Activated naive CD4-positive, alpha-beta T cell treated with anti-CD3 and anti-CD28 coated beads for 36 hours (primary cell): ENCODE results near the gene SEL1L3. TPM values are rescaled to one million over a fixed set of nuclear protein-coding genes. Genes with fewer than 3 reads are reported as not detected.

ENCODE experiments used
- CTCF ChIA-PET: fragments of 350-600 bp; sonication (Branson Sonifier 250); formaldehyde crosslinking; loops from one replicate; lab custom pipeline; 2021; ENCODE audit warnings: antibody characterized with exemption; lab: Charles Lee
- DNase-seq: peaks from one replicate; pipeline ENCODE4 v3.0.0-alpha.2; 2020
- H3K27ac Mint-ChIP-seq: one replicate; pipeline ENCODE4 v1.8.0; 2021; ENCODE audit warnings: mild to moderate bottlenecking, mixed read lengths
- H3K27me3 Mint-ChIP-seq: one replicate; pipeline ENCODE4 v1.8.0; 2021; ENCODE audit warnings: low read depth, mixed read lengths
- H3K36me3 Mint-ChIP-seq: one replicate; pipeline ENCODE4 v1.8.0; 2021; ENCODE audit warnings: low read depth, mixed read lengths
- H3K4me1 Mint-ChIP-seq: one replicate; pipeline ENCODE4 v1.8.0; 2021; ENCODE audit warnings: low read depth, mixed read lengths
- H3K4me3 Mint-ChIP-seq: one replicate; pipeline ENCODE4 v1.8.0; 2021; ENCODE audit warnings: mild to moderate bottlenecking, moderate library complexity, mixed read lengths
- H3K9me3 Mint-ChIP-seq: one replicate; pipeline ENCODE4 v1.8.0; 2021; ENCODE audit warnings: mixed read lengths
- intact Hi-C: fragments of 100-400 bp; cut with micrococcal nuclease; formaldehyde crosslinking; loops from one replicate; pipeline ENCODE4 v1.15.1; 2023
- total RNA-seq, 2 experiments: library from RNA; stranded (reverse); gene quantifications; one replicate each; pipeline ENCODE4 v1.2.3, GENCODE V29; 2021

The SEL1L3 gene
- total RNA-seq, 2 experiments from 2014 or later: 32.3 to 38.2 TPM

DNA sequence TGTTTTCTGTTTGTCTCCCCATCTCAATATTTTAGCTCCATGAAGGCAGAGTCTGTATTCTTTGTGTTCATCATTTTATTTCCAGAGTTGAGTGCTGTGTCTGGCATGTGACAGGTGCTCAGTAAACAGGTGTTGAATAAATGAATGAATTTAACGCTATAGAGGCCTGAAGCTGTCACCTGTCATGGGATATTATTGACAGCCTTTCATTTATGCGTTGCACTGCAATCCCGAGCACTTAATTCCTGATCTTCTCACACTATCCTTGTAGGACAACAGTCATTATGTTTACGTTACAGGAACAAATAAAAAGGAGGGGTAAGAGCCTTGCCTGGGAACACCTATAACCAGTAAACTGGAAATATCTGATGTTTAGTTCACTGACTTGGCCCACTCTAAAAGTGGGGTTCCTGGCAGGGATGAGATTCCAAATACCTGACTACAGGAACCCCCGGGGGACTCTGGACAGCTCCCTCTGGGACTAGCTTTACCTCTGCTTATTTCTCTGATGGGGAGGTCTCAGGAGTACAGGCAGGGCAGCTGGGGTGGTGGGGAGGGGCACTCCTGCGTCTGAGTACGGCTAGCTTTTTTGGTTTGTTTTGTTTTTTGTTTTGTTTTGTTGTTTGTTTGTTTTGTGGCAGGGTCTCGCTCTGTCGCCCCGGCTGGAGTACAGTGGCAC lies 36.6 kb downstream of the SEL1L3 start:
- intact Hi-C loops: no loop called here
- CTCF ChIA-PET: no interaction called here
- no peak for DNase-seq
- Mint-ChIP-seq H3K27me3 (no peaks in the 10 kb centered on the region), H3K9me3 (no peaks in the 10 kb centered on the region), H3K27ac (no peak overlapping the region), H3K4me3 (no peak overlapping the region), H3K4me1 (no peaks in the 10 kb centered on the region), H3K36me3 (peaks cover 21% of the 10 kb centered on the region)

DNA sequence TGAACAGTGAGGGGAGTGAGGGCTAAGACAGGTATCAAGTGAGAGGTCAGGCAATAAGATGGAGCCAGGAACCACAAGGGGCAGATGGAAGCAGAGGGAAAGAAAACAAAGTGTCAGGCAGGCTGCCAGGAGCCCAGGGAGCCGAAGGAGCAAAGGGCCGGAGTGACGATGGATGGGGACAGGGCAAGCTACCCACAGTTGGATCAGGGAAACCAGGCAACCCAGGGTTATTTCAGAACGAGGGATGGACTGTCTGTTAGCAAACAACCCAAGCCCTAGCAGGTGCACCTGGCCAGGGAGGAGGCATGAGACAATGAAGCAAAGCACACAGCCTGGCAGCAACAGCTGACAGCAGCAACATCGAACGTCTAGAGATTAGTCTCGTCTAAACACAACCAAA lies 39.2 kb downstream of the SEL1L3 start:
- no peaks in the 10 kb centered on the region for H3K9me3 Mint-ChIP-seq
- no peaks in the 10 kb centered on the region for H3K27me3 Mint-ChIP-seq
- intact Hi-C loops: no loop called here
- peaks cover 3% of the 10 kb centered on the region for H3K4me1 Mint-ChIP-seq
- CTCF ChIA-PET: no interaction called here
- DNase-seq: no peak
- H3K27ac Mint-ChIP-seq: no peak overlapping the region
- H3K36me3 Mint-ChIP-seq: peaks cover 30% of the 10 kb centered on the region
- H3K4me3 Mint-ChIP-seq: no peak overlapping the region

DNA sequence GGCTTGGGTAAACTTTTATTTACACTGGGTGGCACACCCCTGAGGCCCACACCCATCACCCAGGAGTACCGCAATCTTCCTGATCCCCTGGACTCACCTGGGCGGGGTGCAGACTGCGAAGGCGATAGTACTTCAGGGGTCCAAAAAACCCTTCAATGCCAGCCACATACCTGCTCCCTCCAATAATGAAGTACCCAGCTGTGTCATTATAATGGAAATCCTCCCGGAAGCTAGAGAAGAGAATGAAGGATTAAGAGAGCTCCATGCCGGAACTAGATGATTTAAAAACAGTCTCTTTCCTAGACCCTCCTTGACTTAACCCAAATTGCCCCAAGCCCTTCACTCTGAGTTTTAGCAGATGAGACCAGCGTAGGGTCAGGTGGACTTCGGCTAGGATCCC lies 40.9 kb downstream of the SEL1L3 start:
- CTCF ChIA-PET: interaction anchor here (0.6 kb wide), 1 partner anchor 639 kb away, joined by 3 read pairs; no protein-coding TSS in a partner anchor
- peaks cover 3% of the 10 kb centered on the region for H3K4me1 Mint-ChIP-seq

DNA sequence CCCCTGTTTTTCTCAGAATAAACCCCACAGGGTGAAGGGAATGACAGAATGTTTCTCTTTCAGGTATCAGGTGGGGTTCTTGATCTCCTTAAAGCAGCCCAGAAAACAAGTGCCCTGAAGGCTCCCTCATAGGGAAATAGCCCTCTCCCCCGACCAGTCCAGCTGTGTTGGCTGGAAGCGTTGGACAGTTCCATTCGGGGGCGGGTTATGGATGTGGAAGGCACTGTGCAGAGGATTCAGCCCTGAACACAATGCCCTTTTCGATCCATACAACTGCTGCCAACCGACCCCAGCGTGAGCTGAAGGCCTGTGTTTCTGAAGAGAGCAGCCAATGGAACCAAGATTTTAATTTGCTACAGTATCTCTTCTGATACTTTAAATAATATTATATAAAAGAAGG lies 41.5 kb downstream of the SEL1L3 start:
- Mint-ChIP-seq H3K4me1 (peaks cover 3% of the 10 kb centered on the region), H3K4me3 (no peak overlapping the region), H3K36me3 (peaks cover 40% of the 10 kb centered on the region), H3K27me3 (no peaks in the 10 kb centered on the region), H3K27ac (no peak overlapping the region), H3K9me3 (no peaks in the 10 kb centered on the region)
- intact Hi-C loops: no loop called here
- CTCF ChIA-PET: interaction anchor here (0.6 kb wide), 1 partner anchor 639 kb away, joined by 3 read pairs; no protein-coding TSS in a partner anchor
- DNase-seq: no peak

More for the DNA sequence above, 40.9 kb downstream of the SEL1L3 start:
- H3K9me3 Mint-ChIP-seq: no peaks in the 10 kb centered on the region
- H3K4me3 Mint-ChIP-seq: no peak overlapping the region
- H3K36me3 Mint-ChIP-seq: peaks cover 37% of the 10 kb centered on the region
- intact Hi-C loops: no loop called here
- H3K27ac Mint-ChIP-seq: no peak overlapping the region
- no peaks in the 10 kb centered on the region for H3K27me3 Mint-ChIP-seq
- DNase-seq: no peak

DNA sequence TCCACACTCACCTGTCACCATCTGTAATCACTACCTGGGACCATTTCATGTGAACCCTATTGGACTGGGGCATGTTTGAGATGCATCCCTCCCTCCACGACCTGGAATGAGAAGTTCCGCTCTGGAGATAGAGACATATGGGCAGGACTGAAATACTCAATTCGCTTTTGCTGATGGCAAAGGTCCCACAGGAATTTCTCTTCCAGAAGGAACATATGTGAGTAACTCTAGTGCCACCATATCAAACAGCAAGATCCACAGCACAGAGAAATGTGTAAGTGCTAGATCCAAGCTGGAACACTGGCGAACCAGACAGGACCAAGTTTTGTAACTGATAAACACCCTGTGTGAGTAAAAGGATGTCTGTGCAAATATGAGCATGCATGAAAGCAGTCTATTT lies 43.9 kb downstream of the SEL1L3 start:
- CTCF ChIA-PET: no interaction called here
- Mint-ChIP-seq H3K4me1 (peaks cover 3% of the 10 kb centered on the region), H3K4me3 (no peak overlapping the region), H3K9me3 (no peaks in the 10 kb centered on the region), H3K36me3 (peaks cover 48% of the 10 kb centered on the region), H3K27ac (no peak overlapping the region), H3K27me3 (no peaks in the 10 kb centered on the region)
- no peak for DNase-seq
- intact Hi-C loops: no loop called here

DNA sequence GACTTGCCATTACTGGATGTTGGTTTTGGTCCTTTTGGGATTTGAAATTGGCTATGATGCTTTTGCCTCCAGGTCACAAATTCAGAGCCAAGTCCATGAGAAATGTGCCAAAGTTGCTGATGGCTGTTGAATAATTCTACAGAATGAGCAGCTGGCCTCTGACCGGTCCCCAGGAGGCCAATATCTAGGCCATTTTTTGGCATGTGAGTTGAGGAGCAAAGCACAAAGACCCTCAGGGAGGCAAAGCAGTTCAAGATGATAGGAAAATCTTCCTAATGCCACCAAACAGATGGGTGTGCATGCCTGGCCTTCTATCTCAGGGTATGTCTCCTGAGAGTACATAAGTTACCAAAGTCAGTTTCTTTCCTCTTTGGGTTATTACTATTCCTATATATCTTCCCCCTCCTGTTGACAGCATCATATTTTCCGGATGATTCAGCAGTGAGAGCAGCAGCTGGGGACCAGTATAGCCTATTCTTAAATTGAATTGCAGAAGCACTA lies 44.4 kb downstream of the SEL1L3 start:
- no peak overlapping the region for H3K27ac Mint-ChIP-seq
- no peak for DNase-seq
- CTCF ChIA-PET: no interaction called here
- H3K27me3 Mint-ChIP-seq: no peaks in the 10 kb centered on the region
- peaks cover 3% of the 10 kb centered on the region for H3K4me1 Mint-ChIP-seq
- H3K9me3 Mint-ChIP-seq: no peaks in the 10 kb centered on the region
- H3K4me3 Mint-ChIP-seq: no peak overlapping the region
- intact Hi-C loops: no loop called here
- H3K36me3 Mint-ChIP-seq: peaks cover 45% of the 10 kb centered on the region

DNA sequence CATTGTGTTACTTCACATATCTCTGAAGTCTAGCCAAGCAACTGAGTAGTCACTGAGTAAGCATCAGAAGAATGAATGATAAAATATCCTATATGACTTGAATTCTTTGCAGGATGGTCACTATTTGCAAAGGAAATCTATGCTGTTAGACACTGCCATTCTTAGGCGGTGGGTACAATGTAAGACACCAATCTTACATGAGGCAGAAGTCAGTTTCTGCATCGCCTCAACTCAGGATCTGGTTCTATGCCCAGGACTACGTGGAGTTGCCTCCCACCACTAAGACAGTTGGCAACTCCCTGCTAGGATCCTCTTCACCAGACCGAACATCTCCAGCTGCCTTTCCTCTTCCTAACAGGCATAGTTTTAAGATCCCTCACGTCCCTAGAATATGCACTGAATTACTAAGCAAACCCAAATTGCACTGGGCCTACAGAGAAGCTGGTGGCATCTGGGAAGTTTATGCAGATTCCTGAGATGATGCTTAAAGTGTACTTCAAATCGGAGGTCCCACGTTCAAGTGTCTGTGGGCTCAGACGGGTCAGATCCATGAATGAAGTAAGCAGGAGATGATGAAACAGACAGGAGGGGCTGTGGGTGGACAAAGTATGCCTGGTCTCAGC lies 45.6 kb downstream of the SEL1L3 start:
- no peak overlapping the region for H3K4me3 Mint-ChIP-seq
- peaks cover 3% of the 10 kb centered on the region for H3K4me1 Mint-ChIP-seq
- peaks cover 40% of the 10 kb centered on the region for H3K36me3 Mint-ChIP-seq
- intact Hi-C loops: no loop called here
- CTCF ChIA-PET: no interaction called here
- no peaks in the 10 kb centered on the region for H3K27me3 Mint-ChIP-seq
- peak overlapping the region; percentile 8 for H3K27ac Mint-ChIP-seq
- no peak for DNase-seq
- no peaks in the 10 kb centered on the region for H3K9me3 Mint-ChIP-seq

DNA sequence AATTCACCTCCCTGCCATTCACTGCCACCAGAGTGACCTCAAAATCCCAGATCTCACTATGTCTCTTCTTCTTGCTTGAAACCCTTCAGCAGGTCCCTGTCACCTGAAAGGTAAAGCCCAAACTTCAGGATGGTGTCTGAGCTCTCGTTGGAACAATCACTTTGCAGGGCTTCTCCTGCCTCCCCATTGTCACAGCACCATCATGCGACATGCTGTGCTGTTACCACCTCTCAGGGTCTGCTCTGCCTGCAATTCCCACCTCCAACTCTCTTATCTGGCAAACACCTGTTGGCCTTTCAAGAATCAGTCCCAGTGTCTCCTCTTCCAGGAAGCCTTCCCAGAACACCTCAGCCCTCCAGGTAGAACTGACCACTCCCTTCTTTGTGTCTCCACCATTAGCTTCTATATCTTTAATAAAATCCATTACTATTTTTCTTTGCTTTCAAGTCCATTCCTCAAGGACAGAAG lies 46.2 kb downstream of the SEL1L3 start:
- Mint-ChIP-seq H3K27me3 (no peaks in the 10 kb centered on the region), H3K4me1 (peaks cover 3% of the 10 kb centered on the region), H3K27ac (no peak overlapping the region), H3K9me3 (no peaks in the 10 kb centered on the region), H3K36me3 (peaks cover 35% of the 10 kb centered on the region), H3K4me3 (no peak overlapping the region)
- no peak for DNase-seq
- intact Hi-C loops: no loop called here
- CTCF ChIA-PET: no interaction called here

DNA sequence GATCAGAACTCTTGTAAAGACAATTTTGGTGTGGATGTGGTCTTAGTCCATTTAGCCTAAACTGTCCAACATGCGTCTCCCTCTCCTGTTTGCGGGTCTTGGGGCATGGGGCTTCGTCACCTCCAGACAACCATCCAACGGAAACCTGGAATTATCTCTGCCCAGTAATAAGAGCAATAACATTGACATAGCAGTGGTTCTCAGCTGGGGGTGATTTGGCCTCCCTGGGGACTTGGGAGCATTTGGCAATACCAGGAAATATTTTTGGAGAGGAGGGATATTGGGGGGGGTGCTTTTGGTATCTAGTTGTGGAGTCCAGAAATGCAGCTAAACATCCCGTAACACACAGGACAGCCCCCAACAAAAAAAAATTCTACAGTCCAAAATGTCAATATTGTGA lies 47.2 kb downstream of the SEL1L3 start:
- Mint-ChIP-seq H3K36me3 (peaks cover 32% of the 10 kb centered on the region), H3K9me3 (no peaks in the 10 kb centered on the region), H3K4me1 (peaks cover 3% of the 10 kb centered on the region), H3K27ac (no peak overlapping the region), H3K27me3 (no peaks in the 10 kb centered on the region), H3K4me3 (no peak overlapping the region)
- intact Hi-C loops: no loop called here
- DNase-seq: no peak
- CTCF ChIA-PET: interaction anchor here (0.6 to 1.2 kb wide), 3 partner anchors 23 to 515 kb away, joined by 3 to 4 read pairs (median 4); no protein-coding TSS in a partner anchor

DNA sequence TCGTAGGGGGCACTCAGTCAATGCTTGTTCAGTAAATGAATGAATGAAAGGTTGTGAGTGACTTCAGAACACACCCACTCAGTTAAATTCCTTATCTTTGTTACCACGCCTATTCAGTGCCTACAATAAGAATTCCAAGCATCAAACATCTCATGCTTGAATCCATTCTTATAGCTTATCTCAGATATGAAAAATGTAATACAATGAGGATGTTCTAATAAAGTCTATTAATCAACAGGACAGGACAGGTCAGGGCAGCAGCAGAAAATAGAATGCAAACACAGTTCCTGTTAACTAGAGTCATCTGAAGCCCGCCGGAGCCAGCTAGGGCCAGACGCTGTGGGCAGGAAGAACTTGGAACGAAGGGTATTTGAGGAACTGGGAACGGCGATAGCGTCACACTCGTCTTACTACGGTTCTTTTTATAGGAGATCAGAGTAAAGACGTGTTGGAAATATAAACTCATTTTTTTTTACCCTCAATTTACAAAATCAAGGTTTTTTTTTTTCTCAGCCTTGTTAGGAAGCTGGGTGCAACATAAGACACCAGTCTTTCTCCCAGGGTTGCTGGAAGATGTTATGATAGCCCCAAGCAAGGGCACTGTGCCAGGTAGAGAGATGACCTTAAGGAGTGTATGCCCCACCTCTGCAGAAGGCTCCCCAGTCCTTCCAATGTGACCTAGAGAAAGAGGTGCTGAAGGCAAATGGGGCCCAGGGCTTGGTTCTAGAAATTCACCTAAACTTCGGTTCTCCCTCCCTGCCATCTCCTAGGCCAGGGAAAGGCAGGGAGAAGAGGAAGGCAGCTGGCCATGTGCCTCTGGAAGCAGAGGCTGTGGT lies 48.3 kb downstream of the SEL1L3 start:
- H3K4me1 Mint-ChIP-seq: peaks cover 3% of the 10 kb centered on the region
- CTCF ChIA-PET: interaction anchor here (0.6 to 0.7 kb wide), 2 partner anchors 99 to 516 kb away, joined by 3 to 4 read pairs; no protein-coding TSS in a partner anchor
- no peaks in the 10 kb centered on the region for H3K9me3 Mint-ChIP-seq
- peaks cover 26% of the 10 kb centered on the region for H3K36me3 Mint-ChIP-seq
- no peak overlapping the region for H3K4me3 Mint-ChIP-seq
- intact Hi-C loops: no loop called here
- H3K27ac Mint-ChIP-seq: no peak overlapping the region
- H3K27me3 Mint-ChIP-seq: no peaks in the 10 kb centered on the region
- no peak for DNase-seq

DNA sequence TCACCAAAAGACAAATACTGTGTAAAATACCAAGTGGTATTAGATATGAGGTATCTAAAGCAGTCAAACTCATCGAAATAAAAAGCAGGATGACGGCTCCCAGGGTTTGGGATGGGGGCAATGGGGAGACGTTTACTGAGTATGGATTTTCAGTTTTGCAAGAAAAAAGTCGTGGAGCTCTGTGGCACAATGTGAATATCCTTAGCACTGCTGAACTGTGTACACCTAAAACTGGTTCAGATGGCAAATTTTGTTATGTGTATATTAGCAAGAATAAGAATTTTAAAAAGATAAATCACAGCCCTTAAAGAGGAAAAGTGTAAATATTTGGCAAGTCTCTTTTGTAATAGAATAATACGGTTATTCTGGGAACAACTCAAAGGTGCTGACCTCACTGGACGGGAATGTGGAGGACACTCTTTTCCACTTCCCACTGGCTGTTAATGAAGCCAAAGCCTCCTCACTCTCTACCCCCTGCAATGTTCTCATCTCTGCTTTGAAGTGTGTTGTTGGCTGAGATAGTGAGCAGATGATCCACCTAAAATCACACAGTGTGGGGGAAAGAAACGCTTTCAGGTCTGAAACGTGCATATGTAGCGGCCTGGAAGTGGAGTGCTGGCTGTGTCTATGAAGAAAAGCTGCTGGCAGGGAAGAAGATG lies 49.2 kb downstream of the SEL1L3 start:
- peaks cover under 1% of the 10 kb centered on the region for H3K4me1 Mint-ChIP-seq
- peaks cover 23% of the 10 kb centered on the region for H3K36me3 Mint-ChIP-seq
- no peaks in the 10 kb centered on the region for H3K9me3 Mint-ChIP-seq
- DNase-seq: no peak
- no peak overlapping the region for H3K4me3 Mint-ChIP-seq
- no peak overlapping the region for H3K27ac Mint-ChIP-seq
- no peaks in the 10 kb centered on the region for H3K27me3 Mint-ChIP-seq
- CTCF ChIA-PET: interaction anchor here (0.7 kb wide), 1 partner anchor 100 kb away, joined by 3 read pairs; no protein-coding TSS in a partner anchor
- intact Hi-C loops: no loop called here

DNA sequence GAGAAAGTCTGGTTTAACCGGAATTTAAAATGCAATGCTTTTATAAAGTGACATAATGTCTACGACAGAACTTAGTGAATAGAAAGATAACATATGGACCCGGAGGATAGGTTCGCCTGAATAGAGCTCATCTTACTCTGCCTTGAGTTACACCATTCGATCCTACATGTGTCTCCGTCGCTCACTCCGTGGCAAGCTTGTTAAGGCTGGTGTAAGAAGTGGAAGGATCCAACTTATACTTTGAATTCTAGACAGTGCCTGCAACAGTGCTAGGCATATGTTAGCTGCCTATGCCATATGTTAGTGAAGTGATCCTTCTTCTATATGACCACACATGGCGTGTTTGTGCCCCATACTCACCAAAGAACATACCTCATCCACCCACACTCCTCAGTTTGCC lies 50.9 kb downstream of the SEL1L3 start:
- Mint-ChIP-seq H3K9me3 (no peaks in the 10 kb centered on the region), H3K4me3 (no peak overlapping the region), H3K4me1 (no peaks in the 10 kb centered on the region), H3K36me3 (peaks cover 27% of the 10 kb centered on the region), H3K27ac (no peak overlapping the region), H3K27me3 (no peaks in the 10 kb centered on the region)
- intact Hi-C loops: no loop called here
- CTCF ChIA-PET: no interaction called here
- DNase-seq: no peak
